Measurements from ENCODE around the gene DCAF15.

Gene DCAF15

DNA sequence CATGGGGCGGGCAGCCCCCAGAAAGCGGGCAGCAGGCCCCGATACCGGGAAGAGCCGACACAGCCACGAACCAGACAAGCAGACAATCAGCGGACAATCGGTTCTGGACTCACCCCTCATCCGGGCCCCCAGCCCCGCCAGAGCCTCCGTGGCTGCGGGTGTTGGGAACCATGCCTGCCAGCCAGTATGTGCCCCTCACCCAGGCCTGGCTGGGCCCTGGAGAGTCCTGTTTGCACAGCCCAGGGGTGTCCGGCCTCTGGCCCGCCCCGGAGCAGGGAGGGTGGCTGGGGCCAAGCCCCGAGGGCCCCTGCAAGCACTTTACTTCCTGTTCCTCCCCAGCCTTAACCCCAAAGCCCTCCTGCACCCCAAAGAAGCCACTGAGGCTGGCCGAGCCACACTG is 21.9 kb upstream of the DCAF15 start:
- no peak for DNase-seq (ENCODE audit: low spot score)

GRCh38 chr19:13931391-13932148 is 20.7 kb upstream of the DCAF15 start:
- DNase-seq (ENCODE audit: low spot score), result no peak

- DNase-seq (ENCODE audit: low spot score), result no peak
Measured at GRCh38 chr19:13932149-13932637, 20.1 kb upstream of the DCAF15 start.

- no peak for DNase-seq (ENCODE audit: low spot score)
Measured at GRCh38 chr19:13932911-13933393, 19.4 kb upstream of the DCAF15 start.

DNA sequence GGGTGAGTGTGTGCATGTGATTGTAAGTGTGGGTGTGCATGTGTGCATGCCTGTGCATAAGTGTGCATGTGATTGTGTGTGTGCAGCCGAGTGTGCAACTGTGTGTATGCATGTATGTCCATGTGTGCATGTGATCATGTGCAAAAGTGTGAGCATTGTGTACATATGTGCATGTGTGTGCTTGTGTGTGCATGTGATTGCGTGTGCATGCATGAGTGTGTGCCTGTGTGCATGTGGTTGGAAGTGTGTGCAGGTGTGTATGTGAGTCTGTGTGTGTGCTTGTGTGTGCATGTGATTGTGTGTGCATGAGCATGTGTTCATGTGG is 17.6 kb upstream of the DCAF15 start:
- DNase-seq (ENCODE audit: low spot score), result no peak

DNA sequence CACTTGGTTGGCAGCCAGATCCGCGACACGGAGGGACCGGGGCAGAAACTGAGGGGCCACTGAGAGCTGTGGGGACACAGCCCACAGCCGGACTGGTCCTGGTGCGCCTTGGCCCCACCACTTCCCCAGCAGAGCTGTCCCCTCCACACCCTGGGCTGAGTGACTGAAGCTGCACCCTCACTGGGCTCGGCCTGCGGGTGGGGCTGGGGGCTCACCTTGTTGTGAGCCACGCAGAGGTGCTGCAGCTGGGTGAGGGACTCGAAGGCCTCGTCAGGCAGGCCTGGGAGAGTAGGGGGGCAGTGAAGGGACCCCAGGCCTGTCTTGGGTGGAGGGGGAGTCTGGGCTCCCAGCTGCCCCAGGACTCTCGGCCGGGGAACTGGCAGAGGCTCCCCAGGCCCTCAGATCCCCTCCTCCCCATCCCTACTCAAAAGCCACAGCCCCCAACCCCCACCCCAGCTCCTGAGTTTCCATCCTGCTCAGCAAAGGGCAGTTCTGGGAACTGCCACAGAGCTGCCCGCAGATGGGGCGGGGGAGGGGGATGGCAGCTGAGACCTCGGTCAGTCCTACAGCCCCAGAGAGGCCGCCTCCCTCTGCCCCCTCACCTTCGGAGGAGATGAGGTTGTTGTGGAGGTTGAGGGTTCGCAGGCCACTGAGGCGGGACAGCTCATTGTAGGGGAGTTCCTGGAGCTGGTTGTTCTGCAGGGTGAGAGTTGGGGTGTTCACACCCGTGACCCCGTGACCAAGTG is 16.4 kb upstream of the DCAF15 start:
- no peak for DNase-seq (ENCODE audit: low spot score)

DNA sequence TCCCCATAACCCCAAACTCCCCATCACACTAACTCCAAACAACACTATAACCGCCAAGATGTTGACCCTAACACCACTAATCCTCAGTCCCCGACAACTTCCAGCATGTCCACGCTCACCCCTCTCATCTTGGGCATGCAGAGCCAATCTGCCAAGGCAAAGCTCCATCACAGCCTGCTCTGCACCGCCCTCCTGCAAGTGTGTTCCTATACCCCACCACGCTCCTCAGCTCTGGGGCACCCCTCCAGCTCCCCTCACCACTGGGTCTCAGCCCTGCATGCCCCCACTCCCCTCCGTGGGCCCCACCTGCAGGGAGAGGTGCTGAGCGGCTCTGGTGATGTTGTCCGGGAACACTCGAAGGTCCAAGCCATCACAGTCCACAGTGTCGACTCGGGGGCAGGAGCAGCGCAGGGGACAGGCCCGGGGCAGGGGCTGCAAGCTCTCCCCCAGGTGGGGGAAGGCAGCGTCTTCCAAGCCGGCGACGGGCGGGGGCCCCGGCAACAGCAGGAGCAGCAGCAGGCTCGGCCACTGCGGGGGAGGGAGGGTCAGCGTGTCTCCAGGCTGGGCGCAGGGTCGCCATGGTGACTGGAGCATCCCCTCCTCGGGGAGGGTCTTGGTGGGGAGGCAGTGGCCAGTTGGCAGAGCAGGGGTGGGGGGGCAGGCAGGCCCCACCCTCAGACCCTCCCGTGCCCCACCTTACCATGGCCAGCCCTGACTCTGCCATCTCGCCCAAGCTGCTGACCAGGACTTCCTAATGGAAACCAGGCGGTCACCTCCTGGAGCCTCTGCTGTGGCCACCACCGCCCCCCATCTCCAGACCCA is 14.6 kb upstream of the DCAF15 start:
- DNase-seq (ENCODE audit: low spot score), result no peak

GRCh38 chr19:13938301-13939064 is 13.8 kb upstream of the DCAF15 start, which contains the start of gene PODNL1:
TSS of gene PODNL1 (minus strand) at chr19:13938417. CDS start at chr19:13938181, 236 bp downstream.
- no peak for DNase-seq (ENCODE audit: low spot score)

DNA sequence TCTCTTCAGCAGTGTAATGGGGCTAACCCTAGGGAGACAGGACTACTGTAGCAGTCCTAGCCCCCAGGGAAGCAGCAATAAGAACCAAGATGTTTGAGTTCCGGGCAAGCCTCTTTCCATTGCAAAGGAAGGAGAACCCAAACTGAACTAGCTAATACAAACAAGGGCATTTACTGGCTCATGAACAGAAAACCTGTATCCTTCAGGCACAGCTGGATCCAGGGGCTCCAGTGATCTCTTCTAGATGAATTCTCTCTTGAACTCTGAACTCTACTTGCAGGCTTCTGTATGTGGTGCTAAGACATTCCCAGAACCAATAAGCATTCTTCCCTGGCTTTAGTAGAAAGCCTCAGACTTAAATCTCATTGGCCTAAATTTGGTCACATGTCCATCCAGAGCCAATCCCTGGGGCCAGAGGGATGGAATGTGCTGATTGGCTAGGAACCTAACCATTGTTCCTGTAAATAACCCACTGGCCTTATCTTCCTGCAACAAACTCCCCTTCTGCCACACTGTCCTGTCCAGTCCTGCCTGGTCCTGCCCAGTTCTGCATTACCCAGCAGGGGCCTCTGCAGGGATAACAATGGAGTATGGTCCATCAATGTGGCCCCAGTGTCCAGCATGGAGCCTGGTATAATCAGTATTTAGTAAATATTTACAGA is 10.2 kb upstream of the DCAF15 start:
- DNase-seq (ENCODE audit: low spot score), result no peak

GRCh38 chr19:13946414-13946813 is 5.9 kb upstream of the DCAF15 start:
- DNase-seq (ENCODE audit: low spot score), result no peak

- no peak for DNase-seq (ENCODE audit: low spot score)
Measured at GRCh38 chr19:13951043-13951442, 1.3 kb upstream of the DCAF15 start.

- no peak for DNase-seq (ENCODE audit: low spot score)
Measured at GRCh38 chr19:13951799-13952153, 533 bp upstream of the DCAF15 start.

DNA sequence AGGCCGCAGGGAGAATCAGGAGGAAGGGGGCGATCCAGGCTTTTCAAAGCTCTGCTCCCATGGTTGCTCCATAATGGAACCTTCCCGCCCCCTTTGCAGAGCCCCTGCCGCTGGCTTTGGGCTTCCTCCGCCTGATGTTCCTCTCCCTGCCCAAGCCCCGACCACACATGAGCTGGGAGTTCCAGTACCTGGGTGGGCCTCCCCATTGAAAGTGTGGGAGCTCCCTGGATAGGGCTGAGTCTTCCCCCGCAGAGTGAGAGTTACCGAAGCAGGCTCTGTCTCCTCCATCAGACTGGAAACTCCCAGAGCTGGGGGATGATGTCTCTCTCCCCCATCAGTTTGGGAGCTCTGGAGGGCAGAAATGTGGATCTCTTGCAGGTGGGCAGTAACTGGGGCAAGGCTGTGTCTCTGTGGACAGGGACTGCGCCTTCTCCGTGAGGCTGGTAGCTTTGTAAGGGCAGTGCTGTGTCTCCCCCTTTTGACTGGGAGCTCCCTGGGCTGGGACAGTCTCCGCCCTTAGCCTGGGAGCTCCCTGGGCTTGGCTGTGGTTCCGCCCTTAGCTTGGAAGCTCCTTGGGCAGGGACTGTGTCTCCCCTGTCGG is 722 bp downstream of the DCAF15 start:
- no peak for DNase-seq (ENCODE audit: low spot score)

GRCh38 chr19:13954185-13954584 is 1.9 kb downstream of the DCAF15 start:
- no peak for DNase-seq (ENCODE audit: low spot score)

- DNase-seq (ENCODE audit: low spot score), result no peak
Measured at GRCh38 chr19:13955662-13956364, 3.5 kb downstream of the DCAF15 start.

DNA sequence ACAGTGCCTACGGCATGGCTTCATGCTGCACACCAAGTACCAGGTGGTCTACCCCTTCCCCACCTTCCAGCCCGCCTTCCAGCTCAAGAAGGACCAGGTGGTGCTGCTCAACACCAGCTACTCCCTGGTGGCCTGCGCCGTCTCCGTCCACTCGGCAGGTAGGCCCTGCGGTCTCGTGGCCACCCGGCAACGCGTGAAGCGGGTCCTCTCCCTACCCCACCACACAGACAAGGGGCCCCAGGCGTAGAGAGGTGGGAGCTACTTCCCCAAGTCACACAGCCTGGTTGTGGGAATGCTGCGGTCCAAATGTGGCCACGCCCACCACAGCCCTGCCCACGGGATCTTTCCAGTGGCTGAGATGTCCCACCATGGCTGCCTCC is 4.0 kb downstream of the DCAF15 start:
- no peak for DNase-seq (ENCODE audit: low spot score)

DNA sequence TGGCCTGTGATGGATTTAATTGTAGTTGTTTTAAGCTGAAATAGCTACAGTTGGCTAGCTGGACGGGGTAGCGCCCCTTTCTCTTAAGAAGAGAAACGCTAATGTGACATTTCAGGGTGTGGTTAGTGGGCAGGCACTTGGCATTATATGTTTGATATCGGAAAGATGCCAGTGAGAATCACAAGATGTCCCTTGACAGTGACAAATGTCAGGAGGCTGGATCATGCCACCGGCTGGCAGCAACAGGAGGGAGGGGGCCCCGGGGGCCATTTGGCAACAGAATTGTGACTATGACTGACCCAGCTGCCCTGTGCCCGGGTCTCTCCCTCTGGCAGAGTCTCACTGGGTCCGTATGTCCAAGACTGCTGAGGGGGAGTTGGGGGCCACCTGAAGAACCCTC is 4.7 kb downstream of the DCAF15 start:
- DNase-seq (ENCODE audit: low spot score), result no peak

DNA sequence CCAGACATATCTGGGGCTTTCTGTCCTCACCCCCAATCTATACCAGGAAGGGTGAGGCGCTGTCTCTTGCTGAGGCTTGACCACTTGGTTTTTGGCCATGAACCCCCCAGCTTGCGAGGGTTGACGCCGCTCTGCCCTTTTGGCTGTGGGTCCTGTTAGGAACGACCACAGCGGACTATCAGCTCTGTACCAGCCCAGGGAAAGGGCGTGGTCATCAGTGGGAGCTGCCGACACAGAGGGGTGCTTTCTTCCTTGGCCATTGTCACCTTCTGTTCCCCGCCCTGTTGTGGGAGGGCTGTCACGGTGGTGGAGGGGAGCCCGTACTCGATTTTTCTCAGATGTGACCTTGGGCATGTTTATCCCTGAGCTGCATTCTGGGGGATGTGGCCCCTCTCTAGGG is 5.7 kb downstream of the DCAF15 start:
- no peak for DNase-seq (ENCODE audit: low spot score)

DNA sequence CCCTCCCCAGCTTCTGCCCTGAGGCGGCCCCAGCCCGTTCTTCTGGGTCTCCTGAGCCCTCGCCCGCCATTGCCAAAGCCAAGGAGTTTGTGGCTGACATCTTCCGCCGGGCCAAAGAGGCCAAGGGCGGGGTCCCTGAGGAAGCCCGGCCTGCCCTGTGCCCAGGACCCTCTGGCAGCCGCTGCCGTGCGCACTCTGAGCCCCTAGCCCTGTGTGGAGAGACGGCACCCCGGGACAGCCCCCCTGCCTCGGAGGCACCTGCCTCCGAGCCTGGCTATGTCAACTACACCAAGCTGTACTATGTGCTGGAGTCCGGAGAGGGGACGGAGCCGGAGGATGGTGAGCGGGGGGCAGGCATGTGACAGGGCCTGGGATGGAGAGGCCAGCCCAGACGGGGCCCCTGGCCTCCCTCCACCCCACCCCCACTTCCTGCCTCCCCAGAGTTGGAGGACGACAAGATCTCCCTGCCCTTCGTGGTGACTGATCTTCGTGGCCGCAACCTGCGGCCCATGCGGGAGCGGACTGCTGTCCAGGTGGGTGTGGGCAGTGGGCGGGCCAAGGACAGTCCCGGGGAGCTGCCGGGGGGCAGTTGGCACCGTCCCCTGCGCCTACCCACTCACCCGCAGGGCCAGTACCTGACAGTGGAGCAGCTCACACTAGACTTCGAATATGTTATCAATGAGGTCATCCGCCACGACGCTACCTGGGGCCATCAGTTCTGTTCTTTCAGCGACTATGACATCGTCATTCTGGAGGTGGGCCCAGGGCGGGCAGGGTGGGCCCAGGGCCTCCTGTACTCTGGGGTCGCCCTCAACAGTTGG is 7.0 kb downstream of the DCAF15 start:
- DNase-seq (ENCODE audit: low spot score), result no peak
